ENCODE measurements around the gene GPR34.

DNA sequence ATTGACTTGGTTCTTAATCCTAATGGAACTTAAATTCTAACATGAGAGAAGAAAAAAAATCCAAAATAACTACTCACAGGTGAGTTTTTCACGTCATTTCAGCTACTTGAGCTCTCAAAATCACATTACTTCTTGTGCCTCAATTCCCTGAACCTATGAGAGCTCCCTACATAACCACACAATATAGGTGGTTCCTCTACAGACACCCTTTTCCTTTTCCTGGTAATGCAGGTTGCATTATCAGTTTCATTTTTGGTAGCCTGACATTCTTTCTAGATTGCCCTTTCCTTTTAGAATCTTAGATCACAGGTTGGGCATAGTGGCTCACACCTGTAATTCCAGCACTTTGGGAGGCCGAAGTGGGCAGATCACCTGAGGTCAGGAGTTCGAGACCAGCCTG, 4.3 kb downstream of the GPR34 start:
- TF ChIP-seq, protein P1, sequence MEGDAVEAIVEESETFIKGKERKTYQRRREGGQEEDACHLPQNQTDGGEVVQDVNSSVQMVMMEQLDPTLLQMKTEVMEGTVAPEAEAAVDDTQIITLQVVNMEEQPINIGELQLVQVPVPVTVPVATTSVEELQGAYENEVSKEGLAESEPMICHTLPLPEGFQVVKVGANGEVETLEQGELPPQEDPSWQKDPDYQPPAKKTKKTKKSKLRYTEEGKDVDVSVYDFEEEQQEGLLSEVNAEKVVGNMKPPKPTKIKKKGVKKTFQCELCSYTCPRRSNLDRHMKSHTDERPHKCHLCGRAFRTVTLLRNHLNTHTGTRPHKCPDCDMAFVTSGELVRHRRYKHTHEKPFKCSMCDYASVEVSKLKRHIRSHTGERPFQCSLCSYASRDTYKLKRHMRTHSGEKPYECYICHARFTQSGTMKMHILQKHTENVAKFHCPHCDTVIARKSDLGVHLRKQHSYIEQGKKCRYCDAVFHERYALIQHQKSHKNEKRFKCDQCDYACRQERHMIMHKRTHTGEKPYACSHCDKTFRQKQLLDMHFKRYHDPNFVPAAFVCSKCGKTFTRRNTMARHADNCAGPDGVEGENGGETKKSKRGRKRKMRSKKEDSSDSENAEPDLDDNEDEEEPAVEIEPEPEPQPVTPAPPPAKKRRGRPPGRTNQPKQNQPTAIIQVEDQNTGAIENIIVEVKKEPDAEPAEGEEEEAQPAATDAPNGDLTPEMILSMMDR (IDR thresholded peaks at IDR 0.05 in 2 of 3, conservative IDR thresholded peaks at IDR 0.05 in 1 of 3; ENCODE audit: insufficient read depth in 2 of 3, low read depth in 1 of 3, low read length in 3 of 3) = no peak
- no peak for TF ChIP-seq TCF7 (IDR thresholded peaks at IDR 0.05; ENCODE audit: borderline replicate concordance)
- no peak for TF ChIP-seq ELK3 (CRISPR knock-in tag; IDR thresholded peaks at IDR 0.05)
- TF ChIP-seq REST (IDR thresholded peaks at IDR 0.05; ENCODE audit: borderline replicate concordance) = no peak
- no peak for TF ChIP-seq REST (CRISPR knock-in tag; IDR thresholded peaks at IDR 0.05; ENCODE audit: low read depth)

All from K562 (cell line).